GM12864 (cell line): Measurements from ENCODE around the gene CLRN3.

Source experiments
- DNase-seq: peaks from one replicate; pipeline ENCODE4 v3.0.0-alpha.2; 2011; ENCODE audit warnings: low read depth
- H3K4me3 ChIP-seq: 2 replicates; pipeline ENCODE4 v1.5.1; 2011; ENCODE audit warnings: mild to moderate bottlenecking, low read depth, low read length, control low read depth
- TF ChIP-seq, protein P1 (sequence below): IDR thresholded peaks from 2 replicates; pipeline ENCODE4 v1.5.1; 2011; ENCODE audit warnings: low read depth, mild to moderate bottlenecking, moderate library complexity, low read length, control low read depth, inconsistent platforms; ENCODE audit errors: missing control alignments

CLRN3 gene

DNA sequence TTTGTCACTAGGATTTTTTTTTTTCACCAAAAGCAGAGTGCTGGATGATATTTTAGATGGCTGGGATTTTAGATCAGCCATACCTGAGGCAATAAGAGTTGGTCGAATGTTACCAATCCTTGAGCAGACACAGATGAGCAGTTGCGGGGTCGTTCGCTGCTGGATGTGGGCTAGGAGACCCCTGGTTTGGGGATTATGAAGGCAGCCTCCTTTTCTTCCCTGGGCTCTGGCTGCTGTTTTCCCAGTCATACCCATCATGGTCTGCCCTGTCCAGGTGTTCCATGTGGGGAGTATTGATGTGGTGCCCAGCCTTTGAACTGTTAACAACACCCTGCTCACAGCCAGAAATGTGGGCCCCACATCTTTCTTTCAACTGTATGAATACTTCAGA, 19.1 kb upstream of the CLRN3 start:
- TF ChIP-seq, protein P1, sequence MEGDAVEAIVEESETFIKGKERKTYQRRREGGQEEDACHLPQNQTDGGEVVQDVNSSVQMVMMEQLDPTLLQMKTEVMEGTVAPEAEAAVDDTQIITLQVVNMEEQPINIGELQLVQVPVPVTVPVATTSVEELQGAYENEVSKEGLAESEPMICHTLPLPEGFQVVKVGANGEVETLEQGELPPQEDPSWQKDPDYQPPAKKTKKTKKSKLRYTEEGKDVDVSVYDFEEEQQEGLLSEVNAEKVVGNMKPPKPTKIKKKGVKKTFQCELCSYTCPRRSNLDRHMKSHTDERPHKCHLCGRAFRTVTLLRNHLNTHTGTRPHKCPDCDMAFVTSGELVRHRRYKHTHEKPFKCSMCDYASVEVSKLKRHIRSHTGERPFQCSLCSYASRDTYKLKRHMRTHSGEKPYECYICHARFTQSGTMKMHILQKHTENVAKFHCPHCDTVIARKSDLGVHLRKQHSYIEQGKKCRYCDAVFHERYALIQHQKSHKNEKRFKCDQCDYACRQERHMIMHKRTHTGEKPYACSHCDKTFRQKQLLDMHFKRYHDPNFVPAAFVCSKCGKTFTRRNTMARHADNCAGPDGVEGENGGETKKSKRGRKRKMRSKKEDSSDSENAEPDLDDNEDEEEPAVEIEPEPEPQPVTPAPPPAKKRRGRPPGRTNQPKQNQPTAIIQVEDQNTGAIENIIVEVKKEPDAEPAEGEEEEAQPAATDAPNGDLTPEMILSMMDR, result no peak
- no peak for DNase-seq
- H3K4me3 ChIP-seq, result no peak overlapping the region

DNA sequence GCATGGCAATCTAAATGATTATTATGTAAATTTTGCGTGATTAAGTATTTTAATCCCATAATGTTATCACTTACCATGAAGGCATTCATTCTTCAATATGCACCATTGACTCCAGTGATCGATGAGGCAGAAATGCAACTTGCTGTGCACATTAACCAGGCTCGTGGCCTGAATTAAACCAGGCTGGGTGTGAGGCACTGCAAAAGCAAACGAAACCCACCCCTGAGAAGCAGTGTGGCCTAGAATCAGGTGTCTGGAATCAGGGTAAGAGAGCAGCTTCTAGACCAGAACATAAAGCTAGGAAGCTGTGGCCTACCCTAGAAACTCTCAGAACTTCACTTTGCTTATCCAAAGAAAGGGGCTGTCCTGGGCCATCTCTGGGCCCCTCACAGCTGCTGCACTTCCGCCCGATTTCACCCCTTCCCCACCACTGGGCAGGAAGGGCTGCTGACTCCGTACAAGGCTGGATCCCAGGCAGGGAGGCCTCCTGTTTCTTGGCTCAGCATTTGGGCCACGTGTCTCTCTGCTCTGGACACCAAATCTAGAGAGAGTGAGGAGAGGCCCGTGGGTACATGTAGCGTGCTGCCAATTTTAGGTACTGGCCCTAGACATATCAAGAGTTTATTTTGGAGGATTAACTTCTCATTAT, 18.6 kb upstream of the CLRN3 start:
- TF ChIP-seq, protein P1, result no peak
- H3K4me3 ChIP-seq, result no peak overlapping the region
- DNase-seq, result no peak

GRCh38 chr10:127910464-127910770, 17.7 kb upstream of the CLRN3 start:
- TF ChIP-seq, protein P1, result no peak
- DNase-seq, result no peak
- H3K4me3 ChIP-seq, result no peak overlapping the region

DNA sequence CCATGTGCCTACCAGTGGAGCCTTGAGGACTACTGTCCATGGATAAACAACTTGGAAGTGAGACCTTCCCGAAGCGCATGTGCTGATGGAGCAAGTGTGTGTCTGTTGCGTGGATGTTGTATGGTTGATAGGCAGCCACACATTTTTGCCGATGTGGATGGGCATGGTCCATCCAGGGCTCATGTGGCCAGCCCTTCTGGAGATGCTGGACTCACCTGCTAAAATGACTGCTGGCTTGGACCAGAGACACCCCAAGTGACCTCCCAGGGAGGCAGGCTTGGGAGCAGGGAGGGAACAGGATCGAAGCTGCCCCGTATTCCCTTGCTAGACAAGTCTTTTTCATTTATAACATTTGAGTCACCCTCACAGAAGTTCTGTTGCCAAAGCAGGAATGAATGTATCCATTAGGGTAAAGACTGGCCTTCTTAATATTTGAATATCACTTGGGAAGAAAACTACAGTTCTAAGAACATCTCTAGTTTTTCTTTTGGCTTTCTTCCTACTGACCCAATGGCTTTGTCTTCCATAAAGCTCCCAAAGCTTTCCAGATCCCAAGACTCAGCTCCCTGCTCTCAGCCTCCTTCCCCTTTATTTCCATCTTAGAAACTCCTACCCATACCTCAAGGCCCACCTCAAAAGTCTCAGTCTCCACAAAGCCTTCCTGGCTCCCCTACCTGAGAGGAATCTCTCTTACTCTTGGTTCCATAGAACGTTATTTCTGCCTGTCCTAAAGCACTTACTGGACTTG, 17.1 kb upstream of the CLRN3 start:
- DNase-seq, result no peak
- TF ChIP-seq, protein P1, result no peak
- H3K4me3 ChIP-seq, result no peak overlapping the region

DNA sequence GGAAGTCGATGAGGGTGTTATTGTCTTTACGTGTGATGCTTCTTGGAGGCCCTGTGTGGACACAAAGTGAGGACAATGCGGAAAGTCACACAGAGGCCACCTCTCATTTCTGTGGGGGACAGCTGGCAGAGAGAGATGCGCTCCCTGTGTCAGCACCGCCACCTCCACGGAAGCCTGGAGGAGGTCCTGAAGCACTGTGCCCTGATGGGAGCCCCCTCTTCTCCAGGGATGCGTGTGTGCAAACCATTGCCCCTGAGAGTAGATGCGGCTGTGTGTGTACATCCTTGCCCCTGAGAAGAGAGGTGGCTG, 16.2 kb upstream of the CLRN3 start:
- TF ChIP-seq, protein P1, result no peak
- DNase-seq, result no peak
- H3K4me3 ChIP-seq, result no peak overlapping the region

DNA sequence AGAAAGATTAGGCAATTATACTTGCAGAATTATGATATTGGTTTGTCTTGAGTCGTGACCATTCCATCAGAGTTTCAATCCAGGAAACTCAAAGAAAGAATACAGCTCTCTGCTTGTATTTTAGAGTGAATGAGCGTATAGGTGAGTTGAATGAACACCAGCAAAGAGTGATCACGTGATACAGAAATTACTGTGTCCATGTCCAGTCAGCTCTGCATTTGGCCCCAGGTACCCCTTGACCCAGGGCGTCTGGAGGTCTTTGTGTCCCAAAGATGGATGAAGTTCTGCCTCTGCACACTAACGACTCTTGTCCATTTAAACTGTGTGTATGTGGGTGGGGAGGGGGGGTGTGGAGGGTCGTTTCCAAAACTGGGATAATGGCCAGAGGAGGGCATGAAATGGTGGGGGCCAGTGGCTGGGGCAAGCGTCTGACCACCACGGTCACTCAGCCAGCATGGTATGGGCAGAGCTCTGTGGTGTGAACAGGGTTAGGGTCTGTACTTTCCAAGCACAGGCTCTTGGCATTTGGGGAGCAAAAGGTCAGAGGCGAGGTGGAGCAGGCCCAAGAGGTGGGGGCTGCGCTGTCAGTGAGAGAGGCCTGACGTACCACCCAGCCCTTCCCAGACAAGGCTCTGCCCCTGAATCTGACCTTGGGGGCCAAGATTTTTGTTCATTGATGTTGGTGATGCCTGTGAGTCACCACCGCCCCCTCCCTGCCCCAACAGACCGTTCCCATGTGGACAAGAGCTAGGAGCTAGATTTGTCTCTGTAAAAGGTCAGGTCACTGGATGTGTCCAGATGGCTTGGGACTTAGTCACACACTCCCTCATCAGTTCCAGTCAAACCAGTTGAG, 15.6 kb upstream of the CLRN3 start:
- no peak overlapping the region for H3K4me3 ChIP-seq
- TF ChIP-seq, protein P1, result no peak
- DNase-seq, result no peak
